Panc1 (cell line): ENCODE measurements around the gene PDGFRA. TPM values are rescaled to one million over a fixed set of nuclear protein-coding genes. Genes with fewer than 3 reads are reported as not detected.

ENCODE experiments used
- ATAC-seq: fragments of 200-7000 bp; cut with Tn5 transposase; 2 replicates; pipeline ENCODE4 v1.9.1; 2020; ENCODE audit warnings: mild to moderate bottlenecking, moderate library complexity
- BruUV-seq: library from RNA; stranded (reverse); fragments of 400-500 nt; replicated peaks from 2 replicates; lab custom pipeline; 2021; lab: Mats Ljungman, UMichigan
- CTCF ChIA-PET: fragments of 300-600 bp; sonication (Branson Sonifier 250); formaldehyde crosslinking; loops from one replicate; lab custom pipeline; 2022; ENCODE audit warnings: antibody characterized with exemption; lab: Charles Lee
- POLR2A ChIA-PET: fragments of 300-600 bp; sonication (Branson Sonifier 250); formaldehyde crosslinking; loops from one replicate; lab custom pipeline; 2022; ENCODE audit warnings: antibody characterized with exemption; lab: Charles Lee
- DNase-seq: peaks from one replicate; pipeline ENCODE4 v3.0.0-alpha.2; 2010; ENCODE audit warnings: low read depth, low spot score
- H3K27ac ChIP-seq: 2 replicates; pipeline ENCODE4 v1.5.1; 2011; ENCODE audit warnings: mild to moderate bottlenecking, low read length, inconsistent platforms
- H3K27me3 ChIP-seq: fragments of 200-500 bp; sonication (Bioruptor generic); 2 replicates; pipeline ENCODE4 v1.6.0; 2014; ENCODE audit warnings: low read length, inconsistent platforms; ENCODE audit not compliant: control insufficient read depth, insufficient read depth
- H3K36me3 ChIP-seq: fragments of 200-500 bp; sonication (Bioruptor generic); 2 replicates; pipeline ENCODE4 v1.5.1; 2014; ENCODE audit warnings: inconsistent platforms, mild to moderate bottlenecking, low read length, moderate library complexity; ENCODE audit not compliant: control insufficient read depth, insufficient read depth
- H3K4me1 ChIP-seq: 2 replicates; pipeline ENCODE4 v1.5.1; 2011; ENCODE audit warnings: inconsistent platforms, mild to moderate bottlenecking, low read length, moderate library complexity; ENCODE audit not compliant: control insufficient read depth, insufficient read depth
- H3K4me3 ChIP-seq, 2 experiments: 2 replicates each; pipeline ENCODE4 v1.5.1; 2011 to 2012; ENCODE audit warnings: low read depth in 2 of 2, low read length in 2 of 2, mild to moderate bottlenecking in 2 of 2, inconsistent platforms in 1 of 2, moderate library complexity in 1 of 2
- H3K9me3 ChIP-seq: fragments of 200-500 bp; sonication (Bioruptor generic); 2 replicates; pipeline ENCODE4 v1.5.1; 2014; ENCODE audit warnings: low read depth, mild to moderate bottlenecking, inconsistent platforms, low read length, moderate library complexity; ENCODE audit not compliant: control insufficient read depth, insufficient read depth
- CTCF ChIP-seq: fragments of 450-650 bp; IDR thresholded peaks from 2 replicates; pipeline ENCODE4 v1.5.1; 2017; ENCODE audit warnings: mild to moderate bottlenecking
- POLR2AphosphoS5 ChIP-seq: IDR thresholded peaks from 2 replicates; pipeline ENCODE4 v1.6.1; 2012; ENCODE audit warnings: mild to moderate bottlenecking, low read depth, low read length, moderate library complexity
- REST ChIP-seq, 2 experiments: IDR thresholded peaks; 2 replicates each; pipeline ENCODE4 v1.6.1; 2011 to 2012; ENCODE audit warnings: low read depth in 2 of 2, control low read depth in 1 of 2, low read length in 1 of 2, mild to moderate bottlenecking in 1 of 2, moderate library complexity in 1 of 2; ENCODE audit not compliant: insufficient read depth in 1 of 2
- SIN3A ChIP-seq: IDR thresholded peaks from 2 replicates; pipeline ENCODE4 v1.6.1; 2012; ENCODE audit warnings: low read depth, mild to moderate bottlenecking, low read length, moderate library complexity, borderline replicate concordance; ENCODE audit not compliant: insufficient read depth
- TCF7L2 ChIP-seq: IDR thresholded peaks from 2 replicates; pipeline ENCODE4 v1.6.1; 2011; ENCODE audit warnings: mild to moderate bottlenecking, low read depth, low read length, inconsistent platforms
- in situ Hi-C: cut with HindIII; loops from 2 replicates; pipeline ENCODE4 v1.10.0; 2016; ENCODE audit warnings: low sequenced_read_pairs, low pct_unique_long_range_greater_than_20kb
- intact Hi-C: fragments of 100-400 bp; cut with micrococcal nuclease; formaldehyde crosslinking; loops from one replicate; pipeline ENCODE4 v1.10.0; 2022; ENCODE audit not compliant: unreplicated experiment
- total RNA-seq: library from RNA; stranded (reverse); gene quantifications from one replicate; pipeline ENCODE4 v1.2.1, GENCODE V29; 2021; ENCODE audit not compliant: unreplicated experiment

The PDGFRA gene
- total RNA-seq, 1 experiment from 2014 or later = 0.15 TPM

- intact Hi-C loops = no loop called here
- no peaks in the 10 kb centered on the region for H3K36me3 ChIP-seq
- H3K4me3 ChIP-seq = no peak overlapping the region
- no peak overlapping the region for H3K27ac ChIP-seq
- H3K4me1 ChIP-seq = no peaks in the 10 kb centered on the region
- BruUV-seq = no TSS peak
- POLR2A ChIA-PET = no interaction called here
- in situ Hi-C loops = no loop called here
- ATAC-seq (no peak), DNase-seq (no peak)
- no peaks in the 10 kb centered on the region for H3K27me3 ChIP-seq
- CTCF ChIA-PET = no interaction called here
- H3K9me3 ChIP-seq = no peaks in the 10 kb centered on the region
- TF ChIP-seq REST (IDR thresholded peaks at IDR 0.05; ENCODE audit: insufficient read depth in 1 of 2, low read depth in 2 of 2, low read length in 1 of 2) (no peak), TCF7L2 (no peak), CTCF (no peak), SIN3A (no peak), POLR2AphosphoS5 (no peak)
These were observed 26.8 kb downstream of the PDGFRA start for GRCh38 chr4:54255881-54256280.

GRCh38 chr4:54256491-54257486 is 27.7 kb downstream of the PDGFRA start:
- Histone ChIP-seq H3K4me1 (no peaks in the 10 kb centered on the region), H3K27me3 (no peaks in the 10 kb centered on the region), H3K4me3 (no peak overlapping the region), H3K36me3 (no peaks in the 10 kb centered on the region), H3K9me3 (no peaks in the 10 kb centered on the region), H3K27ac (no peak overlapping the region)
- CTCF ChIA-PET = no interaction called here
- no peak for ATAC-seq
- intact Hi-C loops (no loop called here), in situ Hi-C loops (no loop called here)
- BruUV-seq = no TSS peak
- TF ChIP-seq TCF7L2 = no peak
- DNase-seq = no peak
- POLR2A ChIA-PET = no interaction called here

- Histone ChIP-seq H3K4me3 (no peak overlapping the region), H3K27me3 (no peaks in the 10 kb centered on the region; the same call in 1 of the 2 replicates), H3K36me3 (no peaks in the 10 kb centered on the region), H3K27ac (no peak overlapping the region), H3K4me1 (no peaks in the 10 kb centered on the region), H3K9me3 (no peaks in the 10 kb centered on the region)
- BruUV-seq = no TSS peak
- ChIA-PET CTCF (no interaction called here), POLR2A (no interaction called here)
- DNase-seq = no peak
- in situ Hi-C loops = no loop called here
- intact Hi-C loops = no loop called here
- TF ChIP-seq CTCF (no peak), POLR2AphosphoS5 (no peak), SIN3A (no peak), TCF7L2 (no peak), REST (IDR thresholded peaks at IDR 0.05; ENCODE audit: insufficient read depth in 1 of 2, low read depth in 2 of 2, low read length in 1 of 2) (no peak)
- no peak for ATAC-seq
These were observed 36.3 kb downstream of the PDGFRA start for GRCh38 chr4:54265366-54265765.
